ENCODE results near the gene DDR2. TPM values are rescaled to one million over a fixed set of nuclear protein-coding genes. Genes with fewer than 3 reads are reported as not detected.

DDR2 gene
- total RNA-seq, 1 donor from 2014 or later = 4.4 TPM

- H3K27me3 Mint-ChIP-seq (ENCODE audit: unreplicated experiment) = no peaks in the 10 kb centered on the region
- DNase-seq = no peak
- no peaks in the 10 kb centered on the region for H3K36me3 Mint-ChIP-seq (ENCODE audit: unreplicated experiment)
- H3K4me3 Mint-ChIP-seq (ENCODE audit: unreplicated experiment) = no peak overlapping the region
- H3K4me1 Mint-ChIP-seq (ENCODE audit: low read depth, unreplicated experiment) = peaks cover 11% of the 10 kb centered on the region
- H3K27ac Mint-ChIP-seq (ENCODE audit: unreplicated experiment) = no peak overlapping the region
- no peak for TF ChIP-seq CTCF (IDR thresholded peaks at IDR 0.05; ENCODE audit: partially characterized antibody, unreplicated experiment)
- peaks cover 1% of the 10 kb centered on the region for H3K9me3 Mint-ChIP-seq (ENCODE audit: unreplicated experiment)
Observed at GRCh38 chr1:162635418-162635817, 3.2 kb downstream of the DDR2 start.

DNA sequence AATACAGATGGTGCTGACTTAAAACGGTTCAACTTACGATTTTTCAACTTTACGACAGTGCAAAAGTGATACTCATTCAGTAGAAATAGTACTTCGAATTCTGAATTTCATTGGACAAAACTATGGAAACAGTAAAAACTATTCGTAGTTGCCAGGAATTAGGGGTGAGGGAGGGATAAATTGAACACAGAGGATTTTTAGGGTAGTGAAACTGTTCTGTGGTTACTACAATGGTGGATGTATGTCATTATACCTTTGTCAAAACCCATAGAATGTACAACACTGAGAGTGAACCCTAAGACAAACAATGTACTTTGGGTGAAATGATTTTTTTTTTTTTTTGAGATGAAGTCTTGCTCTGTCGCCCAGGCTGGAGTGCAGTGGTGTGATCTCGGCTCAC, 7.5 kb downstream of the DDR2 start:
- Mint-ChIP-seq H3K36me3 (ENCODE audit: unreplicated experiment) (no peaks in the 10 kb centered on the region), H3K9me3 (ENCODE audit: unreplicated experiment) (peaks cover 1% of the 10 kb centered on the region), H3K27ac (ENCODE audit: unreplicated experiment) (no peak overlapping the region), H3K4me3 (ENCODE audit: unreplicated experiment) (no peak overlapping the region), H3K27me3 (ENCODE audit: unreplicated experiment) (no peaks in the 10 kb centered on the region), H3K4me1 (ENCODE audit: low read depth, unreplicated experiment) (no peaks in the 10 kb centered on the region)
- DNase-seq = no peak
- no peak for TF ChIP-seq CTCF (IDR thresholded peaks at IDR 0.05; ENCODE audit: partially characterized antibody, unreplicated experiment)

DNA sequence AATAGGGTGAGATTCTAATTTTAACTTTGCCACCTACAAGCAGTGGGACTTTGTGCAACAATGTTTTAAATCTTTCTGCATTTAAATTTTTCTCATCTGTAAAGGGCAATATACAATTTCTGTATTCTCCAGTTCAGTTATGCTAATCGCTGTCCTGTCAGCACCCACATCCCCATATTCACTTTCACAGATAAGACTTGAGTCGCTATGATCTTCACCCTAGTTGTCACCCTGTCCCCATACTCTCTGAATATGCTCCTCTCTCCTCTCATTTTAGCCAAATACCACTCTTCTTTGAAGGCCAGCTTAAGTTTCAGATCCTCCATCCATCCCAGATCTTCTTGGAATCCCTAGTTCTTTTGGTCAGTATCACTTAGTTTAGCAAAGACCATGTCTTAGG, 8.8 kb downstream of the DDR2 start:
- no peaks in the 10 kb centered on the region for H3K36me3 Mint-ChIP-seq (ENCODE audit: unreplicated experiment)
- H3K27ac Mint-ChIP-seq (ENCODE audit: unreplicated experiment) = no peak overlapping the region
- no peak for DNase-seq
- no peak for TF ChIP-seq CTCF (IDR thresholded peaks at IDR 0.05; ENCODE audit: partially characterized antibody, unreplicated experiment)
- no peaks in the 10 kb centered on the region for H3K9me3 Mint-ChIP-seq (ENCODE audit: unreplicated experiment)
- H3K4me3 Mint-ChIP-seq (ENCODE audit: unreplicated experiment) = no peak overlapping the region
- no peaks in the 10 kb centered on the region for H3K27me3 Mint-ChIP-seq (ENCODE audit: unreplicated experiment)
- H3K4me1 Mint-ChIP-seq (ENCODE audit: low read depth, unreplicated experiment) = no peaks in the 10 kb centered on the region

DNA sequence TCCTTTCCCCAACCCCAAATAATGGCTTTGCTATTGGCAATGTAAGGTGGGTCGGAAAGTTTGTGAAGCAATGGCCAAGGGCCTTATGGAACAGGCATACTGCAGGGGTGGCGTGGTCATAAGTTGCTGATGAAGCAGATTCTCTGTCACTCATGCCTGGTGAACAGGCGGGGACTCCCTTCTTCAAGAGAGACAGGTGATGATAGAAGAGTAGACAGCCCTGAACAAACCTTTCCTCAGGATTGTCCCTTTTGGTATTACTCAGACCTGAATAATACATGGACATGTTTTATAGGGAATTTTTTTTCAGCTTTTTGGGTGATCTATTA, 12.7 kb downstream of the DDR2 start:
- Mint-ChIP-seq H3K4me3 (ENCODE audit: unreplicated experiment) (no peak overlapping the region), H3K27me3 (ENCODE audit: unreplicated experiment) (no peaks in the 10 kb centered on the region), H3K27ac (ENCODE audit: unreplicated experiment) (no peak overlapping the region), H3K4me1 (ENCODE audit: low read depth, unreplicated experiment) (peaks cover 18% of the 10 kb centered on the region), H3K36me3 (ENCODE audit: unreplicated experiment) (no peaks in the 10 kb centered on the region), H3K9me3 (ENCODE audit: unreplicated experiment) (no peaks in the 10 kb centered on the region)
- no peak for TF ChIP-seq CTCF (IDR thresholded peaks at IDR 0.05; ENCODE audit: partially characterized antibody, unreplicated experiment)
- DNase-seq = no peak

GRCh38 chr1:162645666-162646065, 13.4 kb downstream of the DDR2 start:
- Mint-ChIP-seq H3K27ac (ENCODE audit: unreplicated experiment) (no peak overlapping the region), H3K36me3 (ENCODE audit: unreplicated experiment) (no peaks in the 10 kb centered on the region), H3K9me3 (ENCODE audit: unreplicated experiment) (no peaks in the 10 kb centered on the region), H3K4me3 (ENCODE audit: unreplicated experiment) (no peak overlapping the region), H3K4me1 (ENCODE audit: low read depth, unreplicated experiment) (peaks cover 20% of the 10 kb centered on the region), H3K27me3 (ENCODE audit: unreplicated experiment) (no peaks in the 10 kb centered on the region)
- DNase-seq = no peak
- no peak for TF ChIP-seq CTCF (IDR thresholded peaks at IDR 0.05; ENCODE audit: partially characterized antibody, unreplicated experiment)
